Measurements from ENCODE around the gene TNFRSF1B.

DNA sequence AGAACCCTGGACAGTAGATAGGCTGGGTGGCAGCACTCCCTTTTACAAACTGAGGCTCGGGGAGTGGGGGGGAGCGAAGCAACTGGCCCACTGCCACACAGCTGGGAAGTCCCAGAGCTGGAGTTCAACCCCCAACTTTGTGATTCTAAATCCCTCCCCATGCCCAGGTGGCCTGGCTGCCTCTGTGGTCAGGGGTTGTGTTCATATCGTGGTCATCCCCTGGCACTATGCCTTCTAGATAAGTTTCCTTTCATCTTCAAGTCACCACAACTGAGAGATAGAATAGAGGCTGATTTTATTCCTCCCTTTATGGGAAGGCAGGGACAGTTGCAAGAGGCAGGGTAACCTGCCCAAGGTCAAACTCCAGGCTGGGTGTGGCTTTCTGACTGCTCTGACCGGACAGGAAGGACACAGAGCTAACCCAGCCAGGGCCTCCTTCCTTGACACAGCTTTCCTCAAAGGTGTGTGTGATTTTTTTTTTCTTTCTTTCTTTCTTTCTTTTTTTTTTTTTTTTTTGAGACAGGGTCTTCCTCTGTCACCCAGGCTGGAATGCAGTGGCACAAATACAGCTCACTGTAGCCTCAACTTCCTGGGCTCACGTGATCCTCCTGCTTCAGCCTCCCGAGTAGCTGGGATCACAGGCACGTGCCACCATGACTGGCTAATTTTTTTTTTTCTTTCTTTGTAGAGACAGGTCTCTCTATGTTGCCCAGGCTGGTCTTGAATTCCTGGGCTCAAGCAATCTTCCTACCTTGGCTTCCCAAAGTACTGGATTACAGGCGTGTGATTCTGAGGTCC is 18.4 kb upstream of the TNFRSF1B start:
- TF ChIP-seq, protein P1, sequence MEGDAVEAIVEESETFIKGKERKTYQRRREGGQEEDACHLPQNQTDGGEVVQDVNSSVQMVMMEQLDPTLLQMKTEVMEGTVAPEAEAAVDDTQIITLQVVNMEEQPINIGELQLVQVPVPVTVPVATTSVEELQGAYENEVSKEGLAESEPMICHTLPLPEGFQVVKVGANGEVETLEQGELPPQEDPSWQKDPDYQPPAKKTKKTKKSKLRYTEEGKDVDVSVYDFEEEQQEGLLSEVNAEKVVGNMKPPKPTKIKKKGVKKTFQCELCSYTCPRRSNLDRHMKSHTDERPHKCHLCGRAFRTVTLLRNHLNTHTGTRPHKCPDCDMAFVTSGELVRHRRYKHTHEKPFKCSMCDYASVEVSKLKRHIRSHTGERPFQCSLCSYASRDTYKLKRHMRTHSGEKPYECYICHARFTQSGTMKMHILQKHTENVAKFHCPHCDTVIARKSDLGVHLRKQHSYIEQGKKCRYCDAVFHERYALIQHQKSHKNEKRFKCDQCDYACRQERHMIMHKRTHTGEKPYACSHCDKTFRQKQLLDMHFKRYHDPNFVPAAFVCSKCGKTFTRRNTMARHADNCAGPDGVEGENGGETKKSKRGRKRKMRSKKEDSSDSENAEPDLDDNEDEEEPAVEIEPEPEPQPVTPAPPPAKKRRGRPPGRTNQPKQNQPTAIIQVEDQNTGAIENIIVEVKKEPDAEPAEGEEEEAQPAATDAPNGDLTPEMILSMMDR (conservative IDR thresholded peaks at IDR 0.05; ENCODE audit: low read depth, low read length) = no peak
- TF ChIP-seq EZH2 (IDR thresholded peaks at IDR 0.05; ENCODE audit: borderline replicate concordance, low read depth, low read length, poor library complexity, severe bottlenecking) = no peak
